Fibroblast of lung (primary cell): Measurements from ENCODE around the gene MBNL2. TPM values are rescaled to one million over a fixed set of nuclear protein-coding genes. Genes with fewer than 3 reads are reported as not detected.

Experiments used
- DNase-seq, 2 donors: peaks; one replicate each; pipeline versions ENCODE4 v3.0.0 to v3.0.0-alpha.2; 2010; ENCODE audit warnings: low read depth in 2 of 2
- H2AFZ ChIP-seq: 2 replicates; pipeline ENCODE4 v1.5.1; 2012; ENCODE audit warnings: low read length, control low read depth, inconsistent platforms
- H3K27ac ChIP-seq: 2 replicates; pipeline ENCODE4 v1.5.1; 2011; ENCODE audit warnings: low read length, control low read depth; ENCODE audit not compliant: insufficient read depth
- H3K27me3 ChIP-seq: 2 replicates; pipeline ENCODE4 v1.5.1; 2011; ENCODE audit warnings: mild to moderate bottlenecking, low read length; ENCODE audit not compliant: control insufficient read depth, insufficient read depth
- H3K36me3 ChIP-seq: 2 replicates; pipeline ENCODE4 v1.5.1; 2011; ENCODE audit warnings: low read length; ENCODE audit not compliant: control insufficient read depth, insufficient read depth
- H3K4me1 ChIP-seq: 2 replicates; pipeline ENCODE4 v1.5.1; 2011; ENCODE audit warnings: low read length; ENCODE audit not compliant: control insufficient read depth, insufficient read depth; ENCODE audit errors: extremely low read depth
- H3K4me2 ChIP-seq: 2 replicates; pipeline ENCODE4 v1.5.1; 2011; ENCODE audit warnings: low read length, control low read depth; ENCODE audit not compliant: insufficient read depth; ENCODE audit errors: extremely low read depth
- H3K4me3 ChIP-seq, 4 experiments: fragments of 200-600 bp in 1 of 4; sonication (generic) in 1 of 4; replicated peaks in 1 of 4; 2 replicates each; pipeline ENCODE4 v1.5.1; 2011 to 2016; ENCODE audit warnings: low read length in 4 of 4, low read depth in 3 of 4, mild to moderate bottlenecking in 3 of 4, control low read depth in 2 of 4, inconsistent platforms in 1 of 4, mixed read lengths in 1 of 4; ENCODE audit not compliant: insufficient read depth in 1 of 4; ENCODE audit errors: control extremely low read depth in 1 of 4
- H3K79me2 ChIP-seq: 2 replicates; pipeline ENCODE4 v1.5.1; 2012; ENCODE audit warnings: mild to moderate bottlenecking, low read length, inconsistent platforms; ENCODE audit not compliant: control insufficient read depth, insufficient read depth
- H3K9ac ChIP-seq: 2 replicates; pipeline ENCODE4 v1.5.1; 2011; ENCODE audit warnings: mild to moderate bottlenecking, low read length, control low read depth; ENCODE audit not compliant: insufficient read depth
- H3K9me3 ChIP-seq: 2 replicates; pipeline ENCODE4 v1.5.1; 2012; ENCODE audit warnings: low read depth, low read length; ENCODE audit not compliant: control insufficient read depth, insufficient read depth
- H4K20me1 ChIP-seq: 2 replicates; pipeline ENCODE4 v1.5.1; 2011; ENCODE audit warnings: low read length; ENCODE audit not compliant: control insufficient read depth, insufficient read depth; ENCODE audit errors: extremely low read depth
- CTCF ChIP-seq, 2 donors: IDR thresholded peaks in 1 of 2; conservative IDR thresholded peaks in 1 of 2; 1 replicate in 1 of 2; 2 replicates in 1 of 2; pipeline ENCODE4 v1.5.1; 2011 to 2012; ENCODE audit warnings: low read length in 2 of 2, control low read depth in 1 of 2, inconsistent platforms in 1 of 2, low read depth in 1 of 2, mild to moderate bottlenecking in 1 of 2
- EZH2 ChIP-seq: IDR thresholded peaks from 2 replicates; pipeline ENCODE4 v1.5.1; 2012; ENCODE audit warnings: low read length, control low read depth, mild to moderate bottlenecking; ENCODE audit errors: missing control alignments
- polyA plus RNA-seq, 2 donors: library from polyadenylated mRNA; depleted of rRNA in 1 of 2; stranded (reverse) in 1 of 2; unstranded in 1 of 2; fragments of >200 nt; gene quantifications; 2 replicates each; pipeline ENCODE4 v1.2.1, GENCODE V29; 2011 to 2012; ENCODE audit warnings: missing spikeins in 1 of 2
- total RNA-seq: library from RNA; depleted of rRNA; stranded (reverse); fragments of >200 nt; gene quantifications from 2 replicates; pipeline ENCODE4 v1.2.1, GENCODE V29; 2014

The MBNL2 gene
- total and polyA plus RNA-seq, 2 donors (not counting 1 experiment from before 2014, with no cell fraction given) = 48.9 to 61.1 TPM

- H3K4me1 ChIP-seq = peaks cover 19% of the 10 kb centered on the region
- no peak overlapping the region for H2AFZ ChIP-seq
- no peak overlapping the region for H3K4me2 ChIP-seq
- no peak overlapping the region for H3K27ac ChIP-seq
- no peak for DNase-seq
- no peak overlapping the region for H3K9ac ChIP-seq
- no peaks in the 10 kb centered on the region for H4K20me1 ChIP-seq
- H3K9me3 ChIP-seq = no peaks in the 10 kb centered on the region
- H3K27me3 ChIP-seq = no peaks in the 10 kb centered on the region
- no peaks in the 10 kb centered on the region for H3K36me3 ChIP-seq
- no peak for TF ChIP-seq EZH2
- no peak for TF ChIP-seq CTCF (conservative IDR thresholded peaks at IDR 0.05 in 1 of 2, IDR thresholded peaks at IDR 0.05 in 1 of 2; ENCODE audit: low read depth in 1 of 2, low read length in 2 of 2)
- no peak overlapping the region for H3K4me3 ChIP-seq
- H3K79me2 ChIP-seq = peaks cover 22% of the 10 kb centered on the region
Measured at GRCh38 chr13:97311956-97312355, 89.8 kb downstream of the MBNL2 start.

- no peaks in the 10 kb centered on the region for H3K9me3 ChIP-seq
- no peak overlapping the region for H2AFZ ChIP-seq
- H3K27me3 ChIP-seq = no peaks in the 10 kb centered on the region
- H3K4me1 ChIP-seq = peaks cover 18% of the 10 kb centered on the region
- DNase-seq = no peak
- H3K9ac ChIP-seq = no peak overlapping the region
- no peaks in the 10 kb centered on the region for H4K20me1 ChIP-seq
- no peak overlapping the region for H3K4me3 ChIP-seq
- H3K27ac ChIP-seq = no peak overlapping the region
- no peaks in the 10 kb centered on the region for H3K36me3 ChIP-seq
- peaks cover 24% of the 10 kb centered on the region for H3K79me2 ChIP-seq
- TF ChIP-seq CTCF (conservative IDR thresholded peaks at IDR 0.05 in 1 of 2, IDR thresholded peaks at IDR 0.05 in 1 of 2; ENCODE audit: low read depth in 1 of 2, low read length in 2 of 2) (no peak), EZH2 (no peak)
- H3K4me2 ChIP-seq = no peak overlapping the region
Measured at GRCh38 chr13:97313551-97314260, 91.6 kb downstream of the MBNL2 start.

DNA sequence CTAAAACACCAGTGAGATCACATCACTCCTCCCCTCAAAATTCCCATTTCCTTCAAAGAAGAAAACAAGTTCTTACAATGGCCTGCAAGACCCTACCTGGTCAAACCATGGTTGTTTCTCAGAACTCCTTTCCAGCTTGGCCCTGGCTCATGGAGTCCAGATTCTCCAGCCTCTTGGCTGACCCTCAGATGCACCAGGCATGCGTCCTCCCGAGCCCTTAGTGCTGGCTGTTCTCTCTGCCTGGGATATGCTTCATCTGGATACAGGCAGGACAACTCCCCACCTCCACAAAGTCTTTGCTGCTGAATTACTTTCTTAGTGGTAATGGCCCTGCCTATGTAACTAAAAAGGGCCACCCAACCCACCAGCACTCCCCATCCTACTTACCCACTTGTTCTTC lies 94.3 kb downstream of the MBNL2 start:
- Histone ChIP-seq H3K4me1 (peaks cover 19% of the 10 kb centered on the region), H4K20me1 (no peaks in the 10 kb centered on the region), H3K4me3 (no peak overlapping the region), H2AFZ (no peak overlapping the region), H3K9me3 (no peaks in the 10 kb centered on the region), H3K27ac (no peak overlapping the region), H3K79me2 (peaks cover 24% of the 10 kb centered on the region), H3K9ac (no peak overlapping the region), H3K4me2 (no peak overlapping the region), H3K36me3 (no peaks in the 10 kb centered on the region), H3K27me3 (no peaks in the 10 kb centered on the region)
- TF ChIP-seq EZH2 (no peak), CTCF (conservative IDR thresholded peaks at IDR 0.05 in 1 of 2, IDR thresholded peaks at IDR 0.05 in 1 of 2; ENCODE audit: low read depth in 1 of 2, low read length in 2 of 2) (no peak)
- no peak for DNase-seq
